HUES6 (cell line): ENCODE results near the gene MRI1.

Source experiments
- H3K27ac ChIP-seq: 2 replicates; pipeline ENCODE4 v1.7.0; 2013; ENCODE audit warnings: low read depth, mild to moderate bottlenecking, low read length, inconsistent platforms
- H3K27me3 ChIP-seq: 2 replicates; pipeline ENCODE4 v1.6.1; 2013; ENCODE audit warnings: low read length; ENCODE audit not compliant: control insufficient read depth, insufficient read depth
- H3K36me3 ChIP-seq: 2 replicates; pipeline ENCODE4 v1.6.1; 2013; ENCODE audit warnings: low read length; ENCODE audit not compliant: control insufficient read depth, insufficient read depth
- H3K4me1 ChIP-seq: 2 replicates; pipeline ENCODE4 v1.6.1; 2013; ENCODE audit warnings: low read length; ENCODE audit not compliant: control insufficient read depth, insufficient read depth
- H3K4me3 ChIP-seq: 2 replicates; pipeline ENCODE4 v1.5.1; 2013; ENCODE audit warnings: low read depth, low read length
- H3K9ac ChIP-seq: one replicate; pipeline ENCODE4 v1.6.1; 2013; ENCODE audit warnings: mild to moderate bottlenecking, low read length
- H3K9me3 ChIP-seq: 2 replicates; pipeline ENCODE4 v1.6.1; 2013; ENCODE audit warnings: low read depth, low read length; ENCODE audit not compliant: control insufficient read depth, insufficient read depth

Gene MRI1

GRCh38 chr19:13794757-13795589 lies 30.7 kb downstream of the MRI1 start, which contains the start of gene ZSWIM4:
Gene ZSWIM4, plus strand, starts transcription at chr19:13795443. Its CDS starts 206 bp downstream, at chr19:13795649.
- Histone ChIP-seq H3K36me3 (0 out of 2 replicates have a peak, but pooled peaks cover 4% of the 10 kb centered on the region), H3K9me3 (no peaks in the 10 kb centered on the region), H3K9ac (peak within 1 kb of the TSS; percentile 68), H3K4me1 (peaks cover 6% of the 10 kb centered on the region; the same call in 1 of the 2 replicates), H3K27me3 (no peaks in the 10 kb centered on the region), H3K4me3 (peak within 1 kb of the TSS; percentile 89), H3K27ac (peak within 1 kb of the TSS; percentile 71; the same call in 1 of the 2 replicates)

GRCh38 chr19:13795595-13796300 lies 31.4 kb downstream of the MRI1 start:
- Histone ChIP-seq H3K4me1 (peaks cover 6% of the 10 kb centered on the region; the same call in 1 of the 2 replicates), H3K36me3 (0 out of 2 replicates have a peak, but pooled peaks cover 6% of the 10 kb centered on the region), H3K9me3 (no peaks in the 10 kb centered on the region), H3K9ac (peak overlapping the region; percentile 68), H3K4me3 (peak overlapping the region; percentile 89), H3K27me3 (no peaks in the 10 kb centered on the region), H3K27ac (peak overlapping the region; percentile 71; the same call in 1 of the 2 replicates)

GRCh38 chr19:13796301-13797057 lies 32.2 kb downstream of the MRI1 start:
- Histone ChIP-seq H3K27ac (no peak overlapping the region; the same call in 1 of the 2 replicates), H3K36me3 (peaks cover 13% of the 10 kb centered on the region; the same call in 1 of the 2 replicates), H3K4me1 (peaks cover 6% of the 10 kb centered on the region; the same call in 1 of the 2 replicates), H3K27me3 (no peaks in the 10 kb centered on the region), H3K9me3 (no peaks in the 10 kb centered on the region), H3K9ac (peak overlapping the region; percentile 68), H3K4me3 (peak overlapping the region; percentile 89)

- Histone ChIP-seq H3K27me3 (no peaks in the 10 kb centered on the region), H3K4me3 (0 out of 2 replicates have a peak overlapping the region, but pooled peaks have one; percentile 89), H3K36me3 (peaks cover 13% of the 10 kb centered on the region; the same call in 1 of the 2 replicates), H3K9ac (no peak overlapping the region), H3K4me1 (peaks cover 6% of the 10 kb centered on the region; the same call in 1 of the 2 replicates), H3K27ac (no peak overlapping the region), H3K9me3 (no peaks in the 10 kb centered on the region)
These were observed 32.7 kb downstream of the MRI1 start for GRCh38 chr19:13797058-13797440.

GRCh38 chr19:13797870-13798269 lies 33.5 kb downstream of the MRI1 start:
- no peak overlapping the region for H3K27ac ChIP-seq
- H3K36me3 ChIP-seq, result peaks cover 16% of the 10 kb centered on the region
- no peaks in the 10 kb centered on the region for H3K9me3 ChIP-seq
- no peak overlapping the region for H3K9ac ChIP-seq
- H3K4me3 ChIP-seq, result no peak overlapping the region
- H3K27me3 ChIP-seq, result no peaks in the 10 kb centered on the region
- H3K4me1 ChIP-seq, result peaks cover 6% of the 10 kb centered on the region; the same call in 1 of the 2 replicates

- Histone ChIP-seq H3K9me3 (no peaks in the 10 kb centered on the region), H3K27ac (no peak overlapping the region), H3K4me1 (peaks cover 6% of the 10 kb centered on the region; the same call in 1 of the 2 replicates), H3K4me3 (no peak overlapping the region), H3K36me3 (peaks cover 16% of the 10 kb centered on the region), H3K9ac (no peak overlapping the region), H3K27me3 (no peaks in the 10 kb centered on the region)
These were observed 35.3 kb downstream of the MRI1 start for GRCh38 chr19:13799669-13800068.

- peaks cover 41% of the 10 kb centered on the region for H3K36me3 ChIP-seq
- no peaks in the 10 kb centered on the region for H3K4me1 ChIP-seq
- H3K9me3 ChIP-seq, result no peaks in the 10 kb centered on the region
- no peak overlapping the region for H3K4me3 ChIP-seq
- H3K27me3 ChIP-seq, result no peaks in the 10 kb centered on the region
- H3K27ac ChIP-seq, result no peak overlapping the region
- H3K9ac ChIP-seq, result no peak overlapping the region
These were observed 38.7 kb downstream of the MRI1 start for GRCh38 chr19:13803038-13803437.

- H3K9ac ChIP-seq, result no peak overlapping the region
- no peak overlapping the region for H3K27ac ChIP-seq
- no peaks in the 10 kb centered on the region for H3K4me1 ChIP-seq
- no peak overlapping the region for H3K4me3 ChIP-seq
- no peaks in the 10 kb centered on the region for H3K9me3 ChIP-seq
- H3K36me3 ChIP-seq, result peaks cover 52% of the 10 kb centered on the region
- no peaks in the 10 kb centered on the region for H3K27me3 ChIP-seq
These were observed 40.7 kb downstream of the MRI1 start for GRCh38 chr19:13804830-13805683.

- Histone ChIP-seq H3K4me1 (no peaks in the 10 kb centered on the region), H3K27ac (no peak overlapping the region), H3K27me3 (no peaks in the 10 kb centered on the region), H3K36me3 (peaks cover 52% of the 10 kb centered on the region), H3K9ac (no peak overlapping the region), H3K9me3 (no peaks in the 10 kb centered on the region), H3K4me3 (no peak overlapping the region)
These were observed 42.4 kb downstream of the MRI1 start for GRCh38 chr19:13806728-13807127.
